ENCODE results near the gene ERMARD. TPM values are rescaled to one million over a fixed set of nuclear protein-coding genes. Genes with fewer than 3 reads are reported as not detected.

ERMARD gene
- total RNA-seq, 1 experiment from 2014 or later, result 25.3 TPM

DNA sequence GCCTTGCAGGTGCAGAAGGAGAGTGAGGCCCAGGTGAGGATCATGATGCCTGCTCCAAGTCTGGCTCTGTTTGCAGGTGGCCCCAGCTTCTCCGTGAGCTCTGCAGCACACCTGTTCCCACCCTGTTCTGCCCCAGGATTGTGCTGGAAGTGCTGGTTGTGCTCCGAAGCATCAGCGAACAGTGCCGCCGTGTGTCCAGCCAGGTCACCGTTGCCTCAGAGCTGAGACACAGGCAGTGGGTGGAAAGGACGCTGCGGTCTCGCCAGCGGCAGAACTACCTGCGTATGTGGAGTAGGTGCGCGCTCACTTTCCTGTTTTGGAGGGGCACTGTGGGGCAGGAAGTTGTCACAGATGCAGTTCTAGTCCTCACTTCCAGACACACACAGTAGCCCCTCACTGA is 25.0 kb downstream of the ERMARD start:
- H3K27ac Mint-ChIP-seq (ENCODE audit: unreplicated experiment), result no peak overlapping the region
- BruUV-seq (replicated peaks), result no TSS peak
- Histone ChIP-seq H3K4me3 (ENCODE audit: low read depth, low read length) (no peak overlapping the region), H3K4me1 (no peaks in the 10 kb centered on the region), H3K9me3 (no peaks in the 10 kb centered on the region), H3K27me3 (replicated peaks; ENCODE audit: control insufficient read depth, insufficient read depth, low read length) (no peaks in the 10 kb centered on the region), H3K36me3 (ENCODE audit: control insufficient read depth, insufficient read depth, low read length) (peaks cover 1% of the 10 kb centered on the region; the same call in 1 of the 2 replicates)
- no peaks in the 10 kb centered on the region for H3K27me3 Mint-ChIP-seq (ENCODE audit: insufficient read depth, unreplicated experiment)
- ChIA-PET CTCF (no interaction called here), POLR2A (no interaction called here)
- no peak overlapping the region for H3K4me3 Mint-ChIP-seq (ENCODE audit: unreplicated experiment)
- TF ChIP-seq, protein P1, sequence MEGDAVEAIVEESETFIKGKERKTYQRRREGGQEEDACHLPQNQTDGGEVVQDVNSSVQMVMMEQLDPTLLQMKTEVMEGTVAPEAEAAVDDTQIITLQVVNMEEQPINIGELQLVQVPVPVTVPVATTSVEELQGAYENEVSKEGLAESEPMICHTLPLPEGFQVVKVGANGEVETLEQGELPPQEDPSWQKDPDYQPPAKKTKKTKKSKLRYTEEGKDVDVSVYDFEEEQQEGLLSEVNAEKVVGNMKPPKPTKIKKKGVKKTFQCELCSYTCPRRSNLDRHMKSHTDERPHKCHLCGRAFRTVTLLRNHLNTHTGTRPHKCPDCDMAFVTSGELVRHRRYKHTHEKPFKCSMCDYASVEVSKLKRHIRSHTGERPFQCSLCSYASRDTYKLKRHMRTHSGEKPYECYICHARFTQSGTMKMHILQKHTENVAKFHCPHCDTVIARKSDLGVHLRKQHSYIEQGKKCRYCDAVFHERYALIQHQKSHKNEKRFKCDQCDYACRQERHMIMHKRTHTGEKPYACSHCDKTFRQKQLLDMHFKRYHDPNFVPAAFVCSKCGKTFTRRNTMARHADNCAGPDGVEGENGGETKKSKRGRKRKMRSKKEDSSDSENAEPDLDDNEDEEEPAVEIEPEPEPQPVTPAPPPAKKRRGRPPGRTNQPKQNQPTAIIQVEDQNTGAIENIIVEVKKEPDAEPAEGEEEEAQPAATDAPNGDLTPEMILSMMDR (IDR thresholded peaks at IDR 0.05; ENCODE audit: insufficient read depth in 1 of 2, low read depth in 1 of 2, low read length in 1 of 2, severe bottlenecking in 1 of 2, unreplicated experiment in 1 of 2), result no peak
- intact Hi-C loops (cut with micrococcal nuclease; ENCODE audit: unreplicated experiment), result no loop called here
- peaks cover 6% of the 10 kb centered on the region for H3K36me3 Mint-ChIP-seq (ENCODE audit: insufficient read depth, unreplicated experiment)
- H3K4me1 Mint-ChIP-seq (ENCODE audit: low read depth, unreplicated experiment), result peaks cover 5% of the 10 kb centered on the region
- DNase-seq, result no peak
- no peaks in the 10 kb centered on the region for H3K9me3 Mint-ChIP-seq (ENCODE audit: unreplicated experiment)

DNA sequence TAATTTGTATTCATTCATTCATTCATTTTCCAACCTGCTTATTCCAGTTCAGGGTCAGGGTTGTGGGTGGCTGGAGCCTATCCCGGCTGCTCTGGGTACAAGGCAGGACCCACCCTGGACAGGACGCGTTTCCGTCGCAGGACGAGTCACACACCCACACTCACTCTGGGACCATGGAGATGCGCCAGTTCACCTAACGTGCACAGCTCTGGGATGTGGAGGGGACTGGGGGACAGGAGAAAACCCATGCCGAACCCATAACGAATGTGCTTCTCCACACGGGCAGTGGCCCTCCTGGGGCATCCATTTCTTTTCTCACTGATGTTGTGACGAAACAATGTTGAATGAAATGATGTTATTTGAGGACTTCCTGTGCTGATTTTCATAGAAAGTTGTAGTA is 26.5 kb downstream of the ERMARD start:
- Mint-ChIP-seq H3K27ac (ENCODE audit: unreplicated experiment) (no peak overlapping the region), H3K4me1 (ENCODE audit: low read depth, unreplicated experiment) (peaks cover 5% of the 10 kb centered on the region), H3K36me3 (ENCODE audit: insufficient read depth, unreplicated experiment) (no peaks in the 10 kb centered on the region), H3K4me3 (ENCODE audit: unreplicated experiment) (no peak overlapping the region), H3K9me3 (ENCODE audit: unreplicated experiment) (no peaks in the 10 kb centered on the region), H3K27me3 (ENCODE audit: insufficient read depth, unreplicated experiment) (no peaks in the 10 kb centered on the region)
- CTCF ChIA-PET, result no interaction called here
- H3K27me3 ChIP-seq (replicated peaks; ENCODE audit: control insufficient read depth, insufficient read depth, low read length), result no peaks in the 10 kb centered on the region
- H3K36me3 ChIP-seq (ENCODE audit: control insufficient read depth, insufficient read depth, low read length), result peaks cover 1% of the 10 kb centered on the region; the same call in 1 of the 2 replicates
- H3K9me3 ChIP-seq, result no peaks in the 10 kb centered on the region
- TF ChIP-seq, protein P1 (IDR thresholded peaks at IDR 0.05; ENCODE audit: insufficient read depth in 1 of 2, low read depth in 1 of 2, low read length in 1 of 2, severe bottlenecking in 1 of 2, unreplicated experiment in 1 of 2), result no peak
- no peaks in the 10 kb centered on the region for H3K4me1 ChIP-seq
- H3K4me3 ChIP-seq (ENCODE audit: low read depth, low read length), result no peak overlapping the region
- POLR2A ChIA-PET, result no interaction called here
- DNase-seq, result no peak
- intact Hi-C loops (cut with micrococcal nuclease; ENCODE audit: unreplicated experiment), result no loop called here
- no TSS peak for BruUV-seq (replicated peaks)

DNA sequence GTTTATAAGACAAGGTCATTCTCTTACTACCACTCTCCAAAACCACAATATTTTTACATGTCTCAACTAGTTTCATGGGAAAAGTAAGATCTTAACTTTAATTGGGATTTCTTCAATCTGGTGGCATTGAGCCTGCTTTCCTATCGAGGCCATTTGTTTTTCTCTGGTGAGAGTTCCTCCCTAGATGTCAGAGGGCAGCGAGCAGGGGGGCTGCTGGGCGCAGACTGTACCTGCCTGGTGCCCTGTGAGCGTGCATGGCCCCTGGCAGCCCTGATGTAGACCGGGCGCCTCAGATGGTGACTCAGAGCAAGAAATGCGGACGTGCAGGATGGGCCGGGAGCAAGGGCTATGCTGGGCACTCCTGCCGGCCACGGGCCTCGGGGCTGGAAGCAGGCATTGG is 27.2 kb downstream of the ERMARD start:
- no peak overlapping the region for H3K27ac Mint-ChIP-seq (ENCODE audit: unreplicated experiment)
- intact Hi-C loops (cut with micrococcal nuclease; ENCODE audit: unreplicated experiment), result no loop called here
- no peaks in the 10 kb centered on the region for H3K9me3 Mint-ChIP-seq (ENCODE audit: unreplicated experiment)
- peaks cover 5% of the 10 kb centered on the region for H3K4me1 Mint-ChIP-seq (ENCODE audit: low read depth, unreplicated experiment)
- Histone ChIP-seq H3K4me3 (ENCODE audit: low read depth, low read length) (no peak overlapping the region), H3K9me3 (no peaks in the 10 kb centered on the region), H3K27me3 (replicated peaks; ENCODE audit: control insufficient read depth, insufficient read depth, low read length) (no peaks in the 10 kb centered on the region), H3K4me1 (no peaks in the 10 kb centered on the region), H3K36me3 (ENCODE audit: control insufficient read depth, insufficient read depth, low read length) (peaks cover 1% of the 10 kb centered on the region; the same call in 1 of the 2 replicates)
- H3K27me3 Mint-ChIP-seq (ENCODE audit: insufficient read depth, unreplicated experiment), result no peaks in the 10 kb centered on the region
- no TSS peak for BruUV-seq (replicated peaks)
- POLR2A ChIA-PET, result no interaction called here
- no peaks in the 10 kb centered on the region for H3K36me3 Mint-ChIP-seq (ENCODE audit: insufficient read depth, unreplicated experiment)
- no peak overlapping the region for H3K4me3 Mint-ChIP-seq (ENCODE audit: unreplicated experiment)
- CTCF ChIA-PET, result no interaction called here
- TF ChIP-seq, protein P1 (IDR thresholded peaks at IDR 0.05; ENCODE audit: insufficient read depth in 1 of 2, low read depth in 1 of 2, low read length in 1 of 2, severe bottlenecking in 1 of 2, unreplicated experiment in 1 of 2), result no peak
- DNase-seq, result no peak

Data from Caco-2 (cell line).